Erythroblast (primary cell): ENCODE results near the gene LRRC1.

Experiments used
- DNase-seq, 2 experiments: peaks; one replicate each; lab custom pipeline; 2025; lab: John Stamatoyannopoulos, UW
- GATA1 ChIP-seq: IDR thresholded peaks from 2 replicates; pipeline ENCODE4 v1.6.1; 2011; ENCODE audit warnings: low read depth, mild to moderate bottlenecking, control low read depth, low read length, moderate library complexity
- POLR2A ChIP-seq: IDR thresholded peaks from 2 replicates; pipeline ENCODE4 v1.6.1; 2011; ENCODE audit warnings: mild to moderate bottlenecking, low read length

The LRRC1 gene

GRCh38 chr6:53887316-53887715 is 92.5 kb downstream of the LRRC1 start:
- TF ChIP-seq GATA1 (no peak), POLR2A (no peak)

GRCh38 chr6:53888931-53889330 is 94.1 kb downstream of the LRRC1 start:
- TF ChIP-seq POLR2A (no peak), GATA1 (no peak)
- no peak for DNase-seq

More at GRCh38 chr6:53887316-53887715, 92.5 kb downstream of the LRRC1 start:
- no peak for DNase-seq

- TF ChIP-seq POLR2A (no peak), GATA1 (no peak)
These were observed 94.6 kb downstream of the LRRC1 start for GRCh38 chr6:53889365-53889764.

GRCh38 chr6:53892707-53893106 is 97.9 kb downstream of the LRRC1 start:
- DNase-seq: no peak
- TF ChIP-seq GATA1 (no peak), POLR2A (no peak)

More at GRCh38 chr6:53889365-53889764, 94.6 kb downstream of the LRRC1 start:
- DNase-seq: no peak

- no peak for TF ChIP-seq POLR2A
- no peak for TF ChIP-seq GATA1
- DNase-seq: no peak
These were observed 99.3 kb downstream of the LRRC1 start for GRCh38 chr6:53894091-53894490.

GRCh38 chr6:53896196-53896595 is 101.4 kb downstream of the LRRC1 start:
- DNase-seq: no peak
- TF ChIP-seq POLR2A: no peak
- TF ChIP-seq GATA1: no peak

GRCh38 chr6:53898026-53898795 is 103.4 kb downstream of the LRRC1 start:
- TF ChIP-seq POLR2A: no peak
- no peak for TF ChIP-seq GATA1
- DNase-seq: no peak

- no peak for DNase-seq
- no peak for TF ChIP-seq GATA1
- no peak for TF ChIP-seq POLR2A
These were observed 104.7 kb downstream of the LRRC1 start for GRCh38 chr6:53899512-53899911.

- no peak for TF ChIP-seq POLR2A
- no peak for TF ChIP-seq GATA1
- no peak for DNase-seq
These were observed 108.6 kb downstream of the LRRC1 start for GRCh38 chr6:53903357-53903756.

GRCh38 chr6:53906103-53906502 is 111.3 kb downstream of the LRRC1 start:
- TF ChIP-seq GATA1 (no peak), POLR2A (no peak)
- no peak for DNase-seq

GRCh38 chr6:53906842-53907241 is 112.0 kb downstream of the LRRC1 start:
- no peak for TF ChIP-seq GATA1
- TF ChIP-seq POLR2A: no peak
- DNase-seq: no peak

- DNase-seq: no peak
These were observed 116.0 kb downstream of the LRRC1 start for GRCh38 chr6:53910834-53911233.

GRCh38 chr6:53912661-53913060 is 117.9 kb downstream of the LRRC1 start:
- TF ChIP-seq POLR2A: no peak
- no peak for TF ChIP-seq GATA1
- no peak for DNase-seq

More at GRCh38 chr6:53910834-53911233, 116.0 kb downstream of the LRRC1 start:
- TF ChIP-seq GATA1 (no peak), POLR2A (no peak)

- no peak for DNase-seq
- no peak for TF ChIP-seq GATA1
- TF ChIP-seq POLR2A: no peak
These were observed 118.5 kb downstream of the LRRC1 start for GRCh38 chr6:53913286-53913685.
